ENCODE results near the gene KRT73. TPM values are rescaled to one million over a fixed set of nuclear protein-coding genes. Genes with fewer than 3 reads are reported as not detected.

KRT73 gene
- total and polyA plus RNA-seq, 2 of the 8 experiments (the other 6 are each of a cell fraction or from before 2014, with no cell fraction given), result not detected

GRCh38 chr12:52658196-52658595 lies 39.8 kb upstream of the KRT73 start:
- Histone ChIP-seq H2AK5ac (ENCODE audit: low read depth, low read length) (no peak overlapping the region), H3K56ac (replicated peaks; ENCODE audit: insufficient read length, low read depth, low read length) (no peak overlapping the region), H4K20me1 (replicated peaks in 1 of 2; ENCODE audit: control insufficient read depth in 1 of 2, insufficient read depth in 2 of 2, low read length in 2 of 2) (no peaks in the 10 kb centered on the region), H3K4me3 (ENCODE audit: extremely low read depth in 1 of 4, insufficient read depth in 2 of 4, low read depth in 3 of 4, low read length in 4 of 4) (no peak overlapping the region), H2AFZ (ENCODE audit: low read length) (no peak overlapping the region), H4K91ac (replicated peaks; ENCODE audit: insufficient read length, low read length) (no peak overlapping the region), H3K18ac (ENCODE audit: extremely low read depth, low read length) (no peak overlapping the region), H3K9ac (replicated peaks in 1 of 4; ENCODE audit: extremely low read depth in 1 of 4, low read depth in 3 of 4, low read length in 3 of 4) (no peak overlapping the region), H3K9me3 (ENCODE audit: insufficient read depth in 2 of 2, low read depth in 1 of 2, low read length in 1 of 2) (no peaks in the 10 kb centered on the region), H4K5ac (ENCODE audit: insufficient read length, low read depth, low read length) (no peak overlapping the region), H3K4me1 (replicated peaks in 1 of 4; ENCODE audit: control insufficient read depth in 3 of 4, insufficient read depth in 4 of 4, low read length in 3 of 4) (no peaks in the 10 kb centered on the region), H3K36me3 (ENCODE audit: control insufficient read depth in 2 of 4, insufficient read depth in 4 of 4, low read length in 3 of 4) (no peaks in the 10 kb centered on the region), H3K79me2 (ENCODE audit: control insufficient read depth in 1 of 2, insufficient read depth in 2 of 2, low read length in 2 of 2) (no peaks in the 10 kb centered on the region), H3K14ac (ENCODE audit: insufficient read length) (no peak overlapping the region), H2BK120ac (replicated peaks; ENCODE audit: low read depth, low read length) (no peak overlapping the region), H3K23ac (ENCODE audit: insufficient read length) (no peak overlapping the region), H2BK5ac (ENCODE audit: low read depth, low read length) (no peak overlapping the region), H3K23me2 (ENCODE audit: low read depth, low read length) (no peaks in the 10 kb centered on the region), H3K79me1 (ENCODE audit: low read depth, low read length) (no peaks in the 10 kb centered on the region), H4K8ac (ENCODE audit: extremely low read depth, insufficient read depth, low read length) (no peak overlapping the region), H2BK12ac (ENCODE audit: low read depth, low read length) (no peak overlapping the region), H3K4me2 (ENCODE audit: insufficient read depth in 1 of 2, low read depth in 2 of 2, low read length in 2 of 2) (no peak overlapping the region), H3K27me3 (replicated peaks in 1 of 4; ENCODE audit: control insufficient read depth in 3 of 4, extremely low read depth in 1 of 4, insufficient read depth in 3 of 4, low read length in 3 of 4) (no peaks in the 10 kb centered on the region), H2BK15ac (ENCODE audit: low read length) (no peak overlapping the region), H3K27ac (ENCODE audit: low read depth, low read length) (no peak overlapping the region), H3K4ac (replicated peaks; ENCODE audit: insufficient read length, low read depth, low read length) (no peak overlapping the region), H2BK20ac (ENCODE audit: low read length) (no peak overlapping the region)
- DNase-seq (ENCODE audit: low read depth in 1 of 2, low spot score in 2 of 2) (no peak), FAIRE-seq (no peak)
- ChIA-PET CTCF (ENCODE audit: partially characterized antibody) (interaction anchor here (0.9 to 3.9 kb wide), 7 partner anchors 8 to 215 kb away, joined by 3 to 18 read pairs (median 4); no protein-coding TSS in a partner anchor), POLR2A (ENCODE audit: partially characterized antibody) (no interaction called here)
- 76% methylated on average over 4 of the region's 4 CpGs; no CpG with 5 or more reads in 1 of the 2 experiments for WGBS, 2 experiments (ENCODE audit: extremely low coverage in 1 of 2, insufficient coverage in 1 of 2, insufficient read length in 1 of 2, insufficient replicate concordance in 2 of 2, low coverage in 1 of 2, low lambda C conversion rate in 2 of 2, missing lambda C conversion rate in 1 of 2)
- no peak for TF ChIP-seq SP1 (IDR thresholded peaks at IDR 0.05; ENCODE audit: low read depth, low read length)
- TF ChIP-seq JUND (IDR thresholded peaks at IDR 0.05; ENCODE audit: low read length), result no peak
- TF ChIP-seq SRF (IDR thresholded peaks at IDR 0.05; ENCODE audit: low read depth, low read length), result no peak

Measured in H1 (cell line).